PC-3 (cell line): Measurements from ENCODE around the gene TRMT10B. TPM values are rescaled to one million over a fixed set of nuclear protein-coding genes. Genes with fewer than 3 reads are reported as not detected.
A peak's percentile ranks its signal among the peaks of the same experiment; 100 is the strongest.

ENCODE experiments used
- ATAC-seq: fragments of 200-7000 bp; cut with Tn5 transposase; 2 replicates; pipeline ENCODE4 v1.9.1; 2020; ENCODE audit warnings: mild to moderate bottlenecking, moderate library complexity
- BruUV-seq: library from RNA; stranded (reverse); fragments of 400-500 nt; replicated peaks from 2 replicates; lab custom pipeline; 2021; lab: Mats Ljungman, UMichigan
- CTCF ChIA-PET: fragments of 300-600 bp; sonication (Branson Sonifier 250); formaldehyde crosslinking; loops from one replicate; lab custom pipeline; 2022; ENCODE audit warnings: antibody characterized with exemption; lab: Charles Lee
- POLR2A ChIA-PET: fragments of 300-600 bp; sonication (Branson Sonifier 250); formaldehyde crosslinking; loops from one replicate; lab custom pipeline; 2022; ENCODE audit warnings: antibody characterized with exemption; ENCODE audit not compliant: unreplicated experiment; lab: Charles Lee
- DNase-seq: peaks from one replicate; pipeline ENCODE4 v3.0.0-alpha.2; 2015
- H2AFZ ChIP-seq: fragments of 300-600 bp; sonication (generic); 2 replicates; pipeline ENCODE4 v1.6.0; 2016; ENCODE audit warnings: antibody characterized with exemption, low read length
- H3F3A ChIP-seq: fragments of 300-600 bp; sonication (generic); one replicate; pipeline ENCODE4 v1.6.0; 2017; ENCODE audit warnings: antibody characterized with exemption, low read length, control low read depth, mild to moderate bottlenecking; ENCODE audit not compliant: unreplicated experiment
- H3K27ac ChIP-seq: fragments of 300-600 bp; sonication (generic); 2 replicates; pipeline ENCODE4 v1.5.1; 2016; ENCODE audit warnings: mild to moderate bottlenecking, low read length
- H3K27me3 ChIP-seq: fragments of 300-600 bp; sonication (generic); 2 replicates; pipeline ENCODE4 v1.6.1; 2016; ENCODE audit warnings: low read length, mixed read lengths
- H3K36me3 ChIP-seq: fragments of 300-600 bp; sonication (generic); 2 replicates; pipeline ENCODE4 v1.6.1; 2016; ENCODE audit warnings: low read depth, mixed run types, low read length, mixed read lengths
- H3K4me1 ChIP-seq: fragments of 300-600 bp; sonication (generic); 2 replicates; pipeline ENCODE4 v1.5.1; 2016; ENCODE audit warnings: low read length; ENCODE audit not compliant: insufficient read depth
- H3K4me2 ChIP-seq: fragments of 300-600 bp; sonication (generic); 2 replicates; pipeline ENCODE4 v1.6.0; 2016; ENCODE audit warnings: low read length
- H3K4me3 ChIP-seq: fragments of 300-600 bp; sonication (generic); 2 replicates; pipeline ENCODE4 v1.5.1; 2016; ENCODE audit warnings: mild to moderate bottlenecking, low read length, mixed read lengths
- H3K79me2 ChIP-seq: fragments of 300-600 bp; sonication (generic); 2 replicates; pipeline ENCODE4 v1.6.1; 2017; ENCODE audit warnings: low read length, mixed read lengths
- H3K9ac ChIP-seq: fragments of 300-600 bp; sonication (generic); 2 replicates; pipeline ENCODE4 v1.6.0; 2016; ENCODE audit warnings: mild to moderate bottlenecking, low read length
- H3K9me2 ChIP-seq: fragments of 300-600 bp; sonication (generic); replicated peaks from 2 replicates; pipeline ENCODE4 v1.6.1; 2016; ENCODE audit warnings: mixed run types, low read length, mixed read lengths
- H3K9me3 ChIP-seq: fragments of 300-600 bp; sonication (generic); 2 replicates; pipeline ENCODE4 v1.6.1; 2016; ENCODE audit warnings: low read length, mixed read lengths
- H4K20me1 ChIP-seq: fragments of 300-600 bp; sonication (generic); 2 replicates; pipeline ENCODE4 v1.6.1; 2016; ENCODE audit warnings: low read length, mixed read lengths
- EZH2 ChIP-seq: fragments of 300-600 bp; sonication (generic); IDR thresholded peaks from one replicate; pipeline ENCODE4 v1.6.1; 2017; ENCODE audit warnings: antibody characterized with exemption, mild to moderate bottlenecking, low read length; ENCODE audit not compliant: unreplicated experiment
- EZH2phosphoT487 ChIP-seq: fragments of 300-600 bp; sonication (generic); IDR thresholded peaks from 2 replicates; pipeline ENCODE4 v1.6.1; 2018; ENCODE audit warnings: mild to moderate bottlenecking, antibody characterized with exemption, low read length, borderline replicate concordance
- intact Hi-C: fragments of 100-400 bp; cut with micrococcal nuclease; formaldehyde crosslinking; loops from 2 replicates; pipeline ENCODE4 v1.9.0; 2023
- total RNA-seq: library from RNA; depleted of rRNA; stranded (reverse); fragments of >200 nt; gene quantifications from 2 replicates; pipeline ENCODE4 v1.2.3, GENCODE V29; 2014
- TF ChIP-seq, protein P1 (sequence below): fragments of 300-600 bp; sonication (generic); conservative IDR thresholded peaks from 2 replicates; pipeline ENCODE4 v1.5.1; 2017; ENCODE audit warnings: antibody characterized with exemption, low read depth, mild to moderate bottlenecking, low read length

The TRMT10B gene
- total RNA-seq, 1 experiment from 2014 or later: 1.1 TPM

DNA sequence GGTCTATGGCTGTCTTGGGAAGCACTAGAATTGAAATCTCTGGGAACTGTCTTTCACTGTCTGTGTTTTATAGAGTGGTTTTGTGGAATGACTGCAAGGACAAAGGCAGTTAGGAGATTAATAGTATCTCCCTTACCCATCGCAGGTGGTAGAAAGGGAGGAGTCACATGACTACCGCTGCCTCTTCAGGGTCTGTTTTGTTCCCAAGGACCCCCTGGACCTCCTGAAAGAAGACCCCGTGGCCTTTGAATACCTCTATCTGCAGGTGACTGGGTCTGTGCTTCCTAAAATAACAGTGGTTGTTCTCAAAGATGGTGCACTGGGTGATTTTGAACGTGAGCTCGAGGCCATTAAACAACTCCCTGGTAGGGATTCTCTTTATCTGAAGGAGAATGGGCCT, 22.8 kb upstream of the TRMT10B start:
- TF ChIP-seq, protein P1, sequence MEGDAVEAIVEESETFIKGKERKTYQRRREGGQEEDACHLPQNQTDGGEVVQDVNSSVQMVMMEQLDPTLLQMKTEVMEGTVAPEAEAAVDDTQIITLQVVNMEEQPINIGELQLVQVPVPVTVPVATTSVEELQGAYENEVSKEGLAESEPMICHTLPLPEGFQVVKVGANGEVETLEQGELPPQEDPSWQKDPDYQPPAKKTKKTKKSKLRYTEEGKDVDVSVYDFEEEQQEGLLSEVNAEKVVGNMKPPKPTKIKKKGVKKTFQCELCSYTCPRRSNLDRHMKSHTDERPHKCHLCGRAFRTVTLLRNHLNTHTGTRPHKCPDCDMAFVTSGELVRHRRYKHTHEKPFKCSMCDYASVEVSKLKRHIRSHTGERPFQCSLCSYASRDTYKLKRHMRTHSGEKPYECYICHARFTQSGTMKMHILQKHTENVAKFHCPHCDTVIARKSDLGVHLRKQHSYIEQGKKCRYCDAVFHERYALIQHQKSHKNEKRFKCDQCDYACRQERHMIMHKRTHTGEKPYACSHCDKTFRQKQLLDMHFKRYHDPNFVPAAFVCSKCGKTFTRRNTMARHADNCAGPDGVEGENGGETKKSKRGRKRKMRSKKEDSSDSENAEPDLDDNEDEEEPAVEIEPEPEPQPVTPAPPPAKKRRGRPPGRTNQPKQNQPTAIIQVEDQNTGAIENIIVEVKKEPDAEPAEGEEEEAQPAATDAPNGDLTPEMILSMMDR: no peak
- no peak for TF ChIP-seq EZH2
- TF ChIP-seq EZH2phosphoT487: no peak
- BruUV-seq: no TSS peak
- DNase-seq: no peak
- H3K4me3 ChIP-seq: no peak overlapping the region
- H3K4me1 ChIP-seq: peaks cover 11% of the 10 kb centered on the region; the same call in 1 of the 2 replicates
- H3K27ac ChIP-seq: no peak overlapping the region
- no peaks in the 10 kb centered on the region for H4K20me1 ChIP-seq
- H3K79me2 ChIP-seq: no peaks in the 10 kb centered on the region
- no peak overlapping the region for H3K9ac ChIP-seq
- ChIA-PET CTCF (no interaction called here), POLR2A (no interaction called here)
- H3K4me2 ChIP-seq: no peak overlapping the region
- no peaks in the 10 kb centered on the region for H3K27me3 ChIP-seq
- no peak overlapping the region for H2AFZ ChIP-seq
- H3K9me3 ChIP-seq: no peaks in the 10 kb centered on the region
- no peaks in the 10 kb centered on the region for H3K36me3 ChIP-seq
- peak; percentile 32 for ATAC-seq
- no peaks in the 10 kb centered on the region for H3F3A ChIP-seq
- no peaks in the 10 kb centered on the region for H3K9me2 ChIP-seq
- intact Hi-C loops: no loop called here

DNA sequence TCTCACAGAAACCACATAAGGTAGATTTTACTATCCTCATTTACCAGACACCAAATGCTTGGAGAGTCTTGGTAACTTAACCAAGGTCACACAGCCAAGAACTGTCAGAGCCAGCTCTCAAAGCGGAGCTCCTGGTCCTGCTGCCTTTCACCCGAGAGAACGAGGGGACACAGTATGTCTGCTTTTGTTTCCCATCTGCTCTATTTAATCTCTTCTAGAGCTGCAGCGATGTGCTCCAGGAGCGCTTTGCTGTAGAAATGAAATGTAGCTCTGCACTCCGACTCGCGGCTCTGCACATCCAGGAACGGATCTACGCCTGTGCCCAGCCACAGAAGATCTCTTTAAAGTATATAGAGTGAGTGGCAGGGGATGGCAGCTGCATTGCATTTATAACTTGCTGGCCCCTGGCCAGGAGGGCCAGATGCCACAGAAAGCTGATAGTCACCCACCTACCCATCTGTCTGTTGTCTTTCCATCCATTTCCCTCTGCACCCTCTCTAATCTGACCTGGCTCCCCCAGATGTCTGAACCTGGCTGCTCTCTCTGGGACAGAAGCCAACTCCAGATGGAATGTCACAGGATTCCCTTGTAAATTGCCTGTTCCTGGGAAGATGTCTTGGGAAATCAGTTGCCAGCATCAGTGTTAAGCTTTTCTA, 21.4 kb upstream of the TRMT10B start:
- H4K20me1 ChIP-seq: no peaks in the 10 kb centered on the region
- ATAC-seq (no peak), DNase-seq (no peak)
- no peaks in the 10 kb centered on the region for H3K36me3 ChIP-seq
- H3K4me2 ChIP-seq: no peak overlapping the region
- POLR2A ChIA-PET: no interaction called here
- H3K9me3 ChIP-seq: no peaks in the 10 kb centered on the region
- no peaks in the 10 kb centered on the region for H3F3A ChIP-seq
- no peaks in the 10 kb centered on the region for H3K9me2 ChIP-seq
- CTCF ChIA-PET: no interaction called here
- H3K4me3 ChIP-seq: no peak overlapping the region
- no TSS peak for BruUV-seq
- intact Hi-C loops: no loop called here
- no peaks in the 10 kb centered on the region for H3K79me2 ChIP-seq
- H3K4me1 ChIP-seq: peaks cover 11% of the 10 kb centered on the region; the same call in 1 of the 2 replicates
- no peak overlapping the region for H3K9ac ChIP-seq
- TF ChIP-seq EZH2phosphoT487: no peak
- TF ChIP-seq, protein P1: no peak
- TF ChIP-seq EZH2: no peak
- H3K27ac ChIP-seq: no peak overlapping the region
- no peaks in the 10 kb centered on the region for H3K27me3 ChIP-seq
- H2AFZ ChIP-seq: no peak overlapping the region

DNA sequence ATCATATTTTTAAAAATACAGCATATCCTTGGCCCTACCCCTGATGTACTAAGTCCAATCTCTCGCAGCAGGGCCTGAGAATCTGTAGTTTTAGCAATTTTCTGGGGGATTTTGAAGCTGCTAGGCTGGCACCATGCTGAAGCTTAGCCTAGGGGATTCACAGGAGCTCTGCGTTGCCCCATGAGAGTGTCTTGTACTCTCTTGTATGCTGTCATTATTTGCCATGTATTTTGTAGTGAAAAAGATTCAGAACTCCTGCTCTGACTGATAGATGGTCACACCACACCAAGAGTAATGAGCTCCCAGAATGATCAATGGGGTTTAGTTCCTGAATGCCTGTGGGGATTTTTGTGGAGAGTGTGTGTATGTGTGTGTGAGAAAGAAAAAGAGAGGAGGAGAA, 20.7 kb upstream of the TRMT10B start:
- Histone ChIP-seq H3K9me3 (no peaks in the 10 kb centered on the region), H3K4me2 (no peak overlapping the region), H3K4me3 (no peak overlapping the region), H3F3A (no peaks in the 10 kb centered on the region), H3K9ac (no peak overlapping the region), H3K4me1 (peaks cover 11% of the 10 kb centered on the region; the same call in 1 of the 2 replicates), H2AFZ (no peak overlapping the region), H4K20me1 (no peaks in the 10 kb centered on the region), H3K27ac (no peak overlapping the region), H3K9me2 (no peaks in the 10 kb centered on the region), H3K79me2 (no peaks in the 10 kb centered on the region), H3K36me3 (no peaks in the 10 kb centered on the region), H3K27me3 (no peaks in the 10 kb centered on the region)
- ATAC-seq (no peak), DNase-seq (no peak)
- no TSS peak for BruUV-seq
- ChIA-PET POLR2A (no interaction called here), CTCF (no interaction called here)
- intact Hi-C loops: no loop called here
- TF ChIP-seq, protein P1: no peak
- TF ChIP-seq EZH2 (no peak), EZH2phosphoT487 (no peak)
